ENCODE measurements around the gene COG5. TPM values are rescaled to one million over a fixed set of nuclear protein-coding genes. Genes with fewer than 3 reads are reported as not detected.

COG5 gene
- total RNA-seq, 1 experiment from 2014 or later: 32.2 TPM

GRCh38 chr7:107387573-107388219, 176.0 kb downstream of the COG5 start:
- H3K4me3 ChIP-seq (ENCODE audit: low read depth, low read length, poor library complexity, severe bottlenecking): no peak overlapping the region
- ChIA-PET CTCF (no interaction called here), POLR2A (ENCODE audit: low non-redundant PET) (interaction anchor here (0.5 kb wide), 1 partner anchor 560 kb away, joined by 4 read pairs; no protein-coding TSS in a partner anchor)
- no peak for DNase-seq (ENCODE audit: low spot score)
- TF ChIP-seq CTCF (conservative IDR thresholded peaks at IDR 0.05; ENCODE audit: low read depth, low read length) (no peak), EZH2 (IDR thresholded peaks at IDR 0.05; ENCODE audit: borderline replicate concordance, low read depth, low read length, poor library complexity, severe bottlenecking) (no peak)
- no peak overlapping the region for H3K27ac ChIP-seq (ENCODE audit: low read depth, low read length, poor library complexity, severe bottlenecking)
- BruUV-seq (replicated peaks): no TSS peak
- no peaks in the 10 kb centered on the region for H3K27me3 ChIP-seq (replicated peaks; ENCODE audit: insufficient read depth, low read depth, low read length, poor library complexity)
- H3K4me1 ChIP-seq (ENCODE audit: insufficient read depth, low read length, poor library complexity, severe bottlenecking): no peaks in the 10 kb centered on the region
- no peaks in the 10 kb centered on the region for H3K9me3 ChIP-seq (ENCODE audit: low read depth, low read length, poor library complexity, severe bottlenecking)
- intact Hi-C loops (cut with micrococcal nuclease; ENCODE audit: unreplicated experiment): no loop called here
- H3K36me3 ChIP-seq (ENCODE audit: insufficient read depth, low read length, poor library complexity, severe bottlenecking): no peaks in the 10 kb centered on the region

GRCh38 chr7:107387128-107387527, 176.6 kb downstream of the COG5 start:
- TF ChIP-seq EZH2 (IDR thresholded peaks at IDR 0.05; ENCODE audit: borderline replicate concordance, low read depth, low read length, poor library complexity, severe bottlenecking): no peak
- no peak for TF ChIP-seq CTCF (conservative IDR thresholded peaks at IDR 0.05; ENCODE audit: low read depth, low read length)
- H3K9me3 ChIP-seq (ENCODE audit: low read depth, low read length, poor library complexity, severe bottlenecking): no peaks in the 10 kb centered on the region
- no peaks in the 10 kb centered on the region for H3K36me3 ChIP-seq (ENCODE audit: insufficient read depth, low read length, poor library complexity, severe bottlenecking)
- no peak overlapping the region for H3K27ac ChIP-seq (ENCODE audit: low read depth, low read length, poor library complexity, severe bottlenecking)
- no peak for DNase-seq (ENCODE audit: low spot score)
- POLR2A ChIA-PET (ENCODE audit: low non-redundant PET): no interaction called here
- intact Hi-C loops (cut with micrococcal nuclease; ENCODE audit: unreplicated experiment): no loop called here
- H3K4me1 ChIP-seq (ENCODE audit: insufficient read depth, low read length, poor library complexity, severe bottlenecking): no peaks in the 10 kb centered on the region
- no peak overlapping the region for H3K4me3 ChIP-seq (ENCODE audit: low read depth, low read length, poor library complexity, severe bottlenecking)
- no peaks in the 10 kb centered on the region for H3K27me3 ChIP-seq (replicated peaks; ENCODE audit: insufficient read depth, low read depth, low read length, poor library complexity)
- no TSS peak for BruUV-seq (replicated peaks)
- CTCF ChIA-PET: no interaction called here

GRCh38 chr7:107386548-107387102, 177.1 kb downstream of the COG5 start:
- Histone ChIP-seq H3K27me3 (replicated peaks; ENCODE audit: insufficient read depth, low read depth, low read length, poor library complexity) (no peaks in the 10 kb centered on the region), H3K27ac (ENCODE audit: low read depth, low read length, poor library complexity, severe bottlenecking) (no peak overlapping the region), H3K4me1 (ENCODE audit: insufficient read depth, low read length, poor library complexity, severe bottlenecking) (no peaks in the 10 kb centered on the region), H3K9me3 (ENCODE audit: low read depth, low read length, poor library complexity, severe bottlenecking) (no peaks in the 10 kb centered on the region), H3K4me3 (ENCODE audit: low read depth, low read length, poor library complexity, severe bottlenecking) (no peak overlapping the region), H3K36me3 (ENCODE audit: insufficient read depth, low read length, poor library complexity, severe bottlenecking) (no peaks in the 10 kb centered on the region)
- CTCF ChIA-PET: no interaction called here
- intact Hi-C loops (cut with micrococcal nuclease; ENCODE audit: unreplicated experiment): no loop called here
- BruUV-seq (replicated peaks): no TSS peak
- no peak for DNase-seq (ENCODE audit: low spot score)
- no peak for TF ChIP-seq EZH2 (IDR thresholded peaks at IDR 0.05; ENCODE audit: borderline replicate concordance, low read depth, low read length, poor library complexity, severe bottlenecking)
- no peak for TF ChIP-seq CTCF (conservative IDR thresholded peaks at IDR 0.05; ENCODE audit: low read depth, low read length)
- POLR2A ChIA-PET (ENCODE audit: low non-redundant PET): no interaction called here
